Measurements from ENCODE around the gene NR0B2.

The NR0B2 gene

GRCh38 chr1:26861889-26862378 lies 51.8 kb downstream of the NR0B2 start:
- no peak for TF ChIP-seq CTCF (IDR thresholded peaks at IDR 0.05)
